Measurements from ENCODE around the gene ITGA2.
A peak's percentile ranks its signal among the peaks of the same experiment; 100 is the strongest.

ITGA2 gene

GRCh38 chr5:53066088-53066487, 76.9 kb downstream of the ITGA2 start:
- no peak for DNase-seq

DNA sequence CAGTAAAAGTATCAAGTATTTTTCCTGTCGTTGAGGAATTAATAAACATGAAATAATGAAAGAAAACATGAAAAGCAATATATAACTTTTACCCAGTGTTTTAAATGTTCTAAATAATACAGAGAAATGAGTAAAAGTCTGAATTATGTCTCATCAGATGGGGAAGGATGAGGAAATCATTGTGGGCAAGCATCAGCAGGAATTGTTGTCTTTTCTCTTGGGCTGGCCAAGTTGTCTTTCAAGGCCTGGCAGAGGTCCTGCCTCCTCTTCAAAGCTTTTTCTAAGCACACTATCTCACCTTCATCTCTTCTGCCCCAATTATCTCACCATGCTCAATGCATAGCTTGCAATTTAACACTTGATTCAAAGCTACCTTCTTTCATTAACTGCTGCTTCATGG, 78.5 kb downstream of the ITGA2 start:
- DNase-seq: no peak

DNA sequence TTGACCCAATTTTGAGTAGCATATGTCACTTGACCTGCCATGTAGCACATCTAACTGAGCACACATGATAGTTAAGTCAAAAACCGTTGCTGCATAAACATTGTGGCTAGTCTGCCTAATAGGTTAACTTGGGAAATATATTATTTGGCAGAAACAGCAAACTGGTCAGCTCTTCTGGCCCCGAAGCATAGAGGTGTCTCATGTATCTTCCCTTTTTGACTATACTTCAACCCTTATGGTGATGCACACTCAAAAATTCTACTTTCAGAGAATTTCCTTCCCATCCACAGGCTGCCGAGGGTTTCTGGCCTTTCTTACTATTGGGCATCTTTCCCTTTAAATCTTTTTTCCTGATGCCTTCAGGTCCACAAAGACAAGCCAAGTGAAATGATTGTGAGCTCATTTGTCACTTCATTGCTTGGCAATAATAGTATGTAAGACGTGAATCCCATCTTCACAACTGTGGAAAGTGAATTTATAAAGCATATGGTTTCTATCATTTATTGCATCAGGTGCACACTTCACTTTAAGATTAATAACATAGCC, 79.2 kb downstream of the ITGA2 start:
- DNase-seq: no peak

DNA sequence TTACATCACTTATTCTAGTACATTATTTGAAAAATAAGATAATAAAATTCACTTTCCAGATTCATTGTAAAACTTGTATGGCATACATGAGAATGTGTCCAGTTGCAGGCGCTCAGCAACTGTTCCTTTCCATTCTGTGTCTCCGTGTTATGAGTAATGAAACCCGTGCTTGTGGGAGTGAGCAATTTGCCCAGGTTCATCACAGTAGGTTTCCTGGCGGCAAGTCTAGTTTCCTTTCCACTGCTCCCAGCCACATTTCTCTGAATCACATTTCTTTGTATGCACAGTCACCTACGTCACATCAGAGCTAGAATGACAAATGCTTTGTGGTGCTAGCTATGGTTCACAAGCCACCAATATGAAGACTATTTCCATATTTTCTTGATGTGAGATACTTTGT, 80.5 kb downstream of the ITGA2 start:
- peak; percentile 11 for DNase-seq

DNA sequence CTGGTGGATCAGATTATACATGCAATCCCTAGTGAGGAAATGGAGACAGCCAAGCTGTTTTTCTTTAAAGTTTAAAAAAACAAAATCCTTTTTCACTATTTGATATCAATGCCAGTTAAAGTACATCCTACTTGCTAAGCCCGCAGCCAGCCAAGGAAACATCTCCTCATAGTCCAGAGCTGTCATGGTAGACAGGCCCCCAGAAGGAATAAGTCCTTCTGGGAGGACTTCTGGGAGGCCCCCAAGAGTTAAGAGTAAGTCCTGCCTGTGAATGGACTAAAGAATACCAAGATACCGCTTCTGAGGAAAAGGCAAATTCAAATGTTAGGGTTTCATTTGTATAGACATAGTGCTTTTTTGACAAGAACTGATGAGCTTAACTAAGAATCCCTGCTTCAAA, 82.1 kb downstream of the ITGA2 start:
- no peak for DNase-seq

GRCh38 chr5:53071738-53072137, 82.6 kb downstream of the ITGA2 start:
- no peak for DNase-seq

- no peak for DNase-seq
Observed at GRCh38 chr5:53073348-53073747, 84.2 kb downstream of the ITGA2 start.

DNA sequence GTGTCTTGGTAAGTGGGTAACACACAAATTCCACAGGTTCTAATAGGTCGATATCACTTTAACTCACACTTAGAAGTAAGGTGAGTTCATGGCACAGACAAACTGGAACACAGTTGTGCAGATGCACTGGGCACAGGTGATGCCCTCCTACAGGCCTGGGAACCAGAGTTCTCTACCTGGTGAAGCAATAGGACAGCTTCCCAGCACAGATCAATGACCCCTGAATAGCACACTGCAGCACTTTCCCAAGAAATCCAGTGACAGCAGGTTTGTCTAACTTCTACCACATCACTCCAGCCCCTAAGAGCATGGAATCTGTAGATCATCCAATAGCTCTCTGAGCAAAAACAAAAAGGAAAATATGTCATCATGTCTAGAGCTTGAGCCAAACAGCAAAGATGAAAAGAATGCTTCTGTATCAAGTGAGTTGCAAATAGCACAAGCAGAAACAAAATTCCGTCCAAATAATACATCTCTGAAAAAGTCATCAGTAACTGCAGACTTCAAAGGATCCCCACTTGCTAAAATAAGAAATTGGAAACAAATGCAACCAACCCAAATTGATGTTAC, 86.9 kb downstream of the ITGA2 start:
- DNase-seq: no peak

DNA sequence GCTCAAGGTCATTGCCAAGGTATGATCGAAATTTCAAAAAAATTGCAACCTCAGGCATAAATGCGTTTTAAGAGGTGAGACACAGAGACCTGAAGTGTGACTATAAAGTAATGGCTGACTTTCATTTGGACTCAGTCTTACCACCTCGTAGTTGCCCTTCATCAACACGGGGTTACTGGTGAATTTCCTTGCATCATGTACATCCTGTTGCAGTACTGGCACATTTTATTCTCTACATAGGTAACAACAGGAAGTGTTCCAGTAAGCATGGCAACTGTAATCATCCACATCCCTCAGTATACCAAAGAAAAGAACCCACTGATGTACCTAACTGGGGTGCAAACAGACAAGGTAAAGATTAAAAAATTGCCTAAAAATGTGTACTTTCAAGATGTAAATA, 91.1 kb downstream of the ITGA2 start:
- no peak for DNase-seq

GRCh38 chr5:53083927-53084326, 94.8 kb downstream of the ITGA2 start:
- no peak for DNase-seq

GRCh38 chr5:53084546-53085255, 95.5 kb downstream of the ITGA2 start:
- DNase-seq: no peak

GRCh38 chr5:53087171-53087570, 98.0 kb downstream of the ITGA2 start:
- no peak for DNase-seq

DNA sequence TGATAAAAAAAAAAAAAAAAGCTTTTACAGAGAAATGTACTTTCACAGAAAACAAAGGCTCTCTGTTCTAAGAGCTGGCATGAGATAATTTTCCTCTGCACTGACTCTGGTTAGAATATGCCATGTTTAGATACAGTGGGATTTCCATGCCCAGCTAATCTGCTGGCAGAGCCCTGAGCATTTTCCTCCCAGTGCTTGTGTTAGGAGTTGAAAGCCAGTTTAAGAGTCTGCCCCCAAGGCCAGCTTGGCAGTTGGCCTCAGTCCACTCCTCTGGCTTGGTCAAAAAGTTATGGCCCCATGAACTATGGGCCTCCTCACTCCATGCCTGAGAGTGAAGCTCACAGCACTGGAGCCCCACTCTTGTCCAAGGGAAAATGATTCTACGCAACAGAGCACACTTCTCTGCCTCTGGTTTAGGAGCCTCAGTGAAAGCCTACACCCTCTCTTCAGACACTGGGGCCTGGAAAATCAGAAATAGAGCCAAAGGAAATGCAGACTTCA, 98.5 kb downstream of the ITGA2 start:
- DNase-seq: no peak

DNA sequence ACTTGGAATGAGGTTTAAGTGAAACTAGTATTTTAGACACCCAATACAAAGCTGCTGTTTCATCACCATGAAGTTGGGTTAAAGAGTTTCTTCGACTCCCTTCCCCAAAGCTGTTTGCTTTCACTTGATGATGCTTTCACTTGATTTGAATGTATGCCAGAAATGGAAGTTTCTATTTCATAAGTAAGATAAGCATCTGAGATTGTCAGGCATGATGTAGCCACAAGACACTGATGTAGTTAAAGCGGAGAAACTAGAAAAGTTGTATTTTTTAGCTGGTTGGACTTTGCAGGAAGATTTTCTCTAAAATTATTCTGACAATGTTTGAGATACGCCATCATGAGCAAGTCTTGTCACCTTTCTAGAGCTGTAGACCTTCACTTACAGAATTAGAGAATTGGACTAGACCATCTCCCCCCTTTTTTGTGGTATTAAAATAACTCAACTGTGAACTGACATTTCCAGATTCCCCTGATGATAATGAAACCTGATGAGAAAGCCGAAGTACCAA, 100.4 kb downstream of the ITGA2 start:
- DNase-seq: peak; percentile 47

DNA sequence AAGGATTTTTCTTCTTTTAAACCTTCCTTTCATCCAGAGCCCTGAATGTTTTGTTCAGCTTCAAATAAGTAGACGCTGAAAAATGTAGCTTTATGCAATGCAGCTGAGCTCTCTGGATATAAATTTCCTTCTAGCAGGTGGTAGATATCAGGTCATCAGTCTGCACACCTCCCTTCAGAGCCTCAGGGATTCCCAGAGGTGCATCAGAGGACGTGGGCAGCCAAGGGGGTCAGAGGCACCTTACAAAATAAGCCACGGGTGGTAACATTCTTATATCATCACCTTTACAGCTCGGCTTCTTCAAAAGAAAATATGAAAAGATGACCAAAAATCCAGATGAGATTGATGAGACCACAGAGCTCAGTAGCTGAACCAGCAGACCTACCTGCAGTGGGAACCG, 101.1 kb downstream of the ITGA2 start:
- no peak for DNase-seq

DNA sequence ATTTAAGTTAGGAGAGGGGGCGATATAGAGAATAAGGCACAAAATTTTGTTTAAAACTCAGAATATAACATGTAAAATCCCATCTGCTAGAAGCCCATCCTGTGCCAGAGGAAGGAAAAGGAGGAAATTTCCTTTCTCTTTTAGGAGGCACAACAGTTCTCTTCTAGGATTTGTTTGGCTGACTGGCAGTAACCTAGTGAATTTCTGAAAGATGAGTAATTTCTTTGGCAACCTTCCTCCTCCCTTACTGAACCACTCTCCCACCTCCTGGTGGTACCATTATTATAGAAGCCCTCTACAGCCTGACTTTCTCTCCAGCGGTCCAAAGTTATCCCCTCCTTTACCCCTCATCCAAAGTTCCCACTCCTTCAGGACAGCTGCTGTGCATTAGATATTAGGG, 102.1 kb downstream of the ITGA2 start:
- no peak for DNase-seq

DNA sequence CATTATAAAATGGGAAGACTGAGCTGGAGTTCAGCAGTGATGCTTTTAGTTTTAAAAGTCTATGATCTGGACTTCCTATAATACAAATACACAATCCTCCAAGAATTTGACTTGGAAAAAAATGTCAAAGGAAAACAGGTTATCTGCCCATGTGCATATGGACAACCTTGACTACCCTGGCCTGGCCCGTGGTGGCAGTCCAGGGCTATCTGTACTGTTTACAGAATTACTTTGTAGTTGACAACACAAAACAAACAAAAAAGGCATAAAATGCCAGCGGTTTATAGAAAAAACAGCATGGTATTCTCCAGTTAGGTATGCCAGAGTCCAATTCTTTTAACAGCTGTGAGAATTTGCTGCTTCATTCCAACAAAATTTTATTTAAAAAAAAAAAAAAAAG, 103.1 kb downstream of the ITGA2 start:
- no peak for DNase-seq

DNA sequence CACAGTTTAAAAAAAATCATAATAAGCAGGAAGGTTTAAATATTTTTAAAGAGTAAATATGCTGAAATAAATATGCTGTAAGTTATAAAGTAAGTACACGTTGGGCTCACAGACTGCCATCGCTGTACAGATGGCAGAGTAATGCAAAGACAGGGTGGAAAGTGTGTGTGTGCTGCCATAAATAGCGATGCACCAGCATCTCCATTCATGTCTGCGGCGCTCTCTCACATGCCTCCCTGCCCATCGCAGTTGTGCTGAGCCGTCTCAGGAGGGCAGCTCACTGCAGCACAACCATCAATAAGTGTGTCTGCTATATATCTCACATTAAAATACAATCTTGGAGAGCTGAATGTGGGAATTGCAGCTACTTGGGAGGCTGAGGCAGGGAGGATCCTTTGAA, 106.1 kb downstream of the ITGA2 start:
- DNase-seq: no peak

GRCh38 chr5:53095931-53096525, 106.9 kb downstream of the ITGA2 start:
- DNase-seq: peak; percentile 78

GRCh38 chr5:53099546-53099945, 110.4 kb downstream of the ITGA2 start:
- DNase-seq: no peak

GRCh38 chr5:53100606-53101005, 111.5 kb downstream of the ITGA2 start:
- DNase-seq: no peak

- DNase-seq: no peak
Observed at GRCh38 chr5:53105611-53106300, 116.6 kb downstream of the ITGA2 start.

DNA sequence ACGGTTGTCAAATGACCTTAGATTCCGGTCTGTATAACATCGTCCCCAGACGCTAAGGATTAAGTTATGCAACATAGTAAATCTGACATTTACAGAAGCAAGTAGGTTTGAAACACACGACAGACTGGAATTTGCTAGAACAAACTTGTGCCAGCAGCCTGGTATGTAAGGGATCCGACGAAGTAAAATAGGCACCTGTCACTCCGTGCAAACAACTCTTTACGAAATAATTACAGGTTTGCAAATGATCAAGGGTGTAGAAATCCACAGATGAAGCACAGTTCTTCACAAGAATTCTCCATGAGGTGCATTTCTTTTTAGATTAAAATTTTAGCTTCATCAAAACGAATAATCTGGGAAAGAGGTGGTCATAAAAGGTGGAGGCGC, 119.9 kb downstream of the ITGA2 start:
- DNase-seq: peak; percentile 15
